Kidney (tissue), 14 donors: ENCODE results near the gene SLC35F1. TPM values are rescaled to one million over a fixed set of nuclear protein-coding genes. Genes with fewer than 3 reads are reported as not detected.

ENCODE experiments used
- DNase-seq, 5 donors: peaks; one replicate each; pipeline ENCODE4 v3.0.0-alpha.2; 2013 to 2020
- FAIRE-seq: peaks from 2 replicates; lab custom pipeline; 2012; peaks lifted over from hg19 to GRCh38; lab: Jason Lieb, UNC
- H3K27ac ChIP-seq, 2 donors: one replicate each; pipeline ENCODE4 v1.7.0; 2013; ENCODE audit warnings: low read depth in 2 of 2, low read length in 2 of 2, inconsistent platforms in 1 of 2
- H3K27me3 ChIP-seq: one replicate; pipeline ENCODE4 v1.7.1; 2013; ENCODE audit warnings: low read length, inconsistent platforms; ENCODE audit not compliant: control insufficient read depth, insufficient read depth
- H3K36me3 ChIP-seq, 3 donors: one replicate each; pipeline versions ENCODE4 v1.7.0 to v1.7.1; 2013; ENCODE audit warnings: low read length in 3 of 3, control low read depth in 1 of 3, inconsistent platforms in 1 of 3; ENCODE audit not compliant: insufficient read depth in 3 of 3, control insufficient read depth in 2 of 3
- H3K4me1 ChIP-seq, 3 donors: one replicate each; pipeline versions ENCODE4 v1.7.0 to v1.7.1; 2013; ENCODE audit warnings: low read length in 3 of 3, inconsistent platforms in 1 of 3, low read depth in 1 of 3; ENCODE audit not compliant: control insufficient read depth in 2 of 3, insufficient read depth in 2 of 3
- H3K4me3 ChIP-seq, 3 donors: one replicate each; pipeline versions ENCODE4 v1.7.0 to v1.8.1; 2013; ENCODE audit warnings: low read length in 3 of 3, control low read depth in 1 of 3, inconsistent platforms in 1 of 3
- H3K9ac ChIP-seq, 3 donors: one replicate each; pipeline versions ENCODE4 v1.7.0 to v1.7.1; 2013; ENCODE audit warnings: low read length in 3 of 3, control low read depth in 1 of 3, inconsistent platforms in 1 of 3
- H3K9me3 ChIP-seq, 3 donors: one replicate each; pipeline versions ENCODE4 v1.7.0 to v1.7.1; 2013; ENCODE audit warnings: low read length in 3 of 3, control low read depth in 1 of 3, inconsistent platforms in 1 of 3; ENCODE audit not compliant: control insufficient read depth in 2 of 3, insufficient read depth in 1 of 3
- intact Hi-C: fragments of 100-400 bp; cut with DNase I; formaldehyde crosslinking; loops from one replicate; pipeline ENCODE4 v1.11.1; 2022
- polyA plus RNA-seq: library from polyadenylated mRNA; stranded (reverse); fragments of 350-450 nt; fragmentation: Illumina TruSeq; extraction: RNeasy Lipid Tissue Mini Kit (QIAGEN cat#74804); gene quantifications from one replicate; pipeline ENCODE4 v1.2.3, GENCODE V29; 2014; ENCODE audit warnings: low read depth, low replicate concordance; ENCODE audit not compliant: insufficient read depth
- total RNA-seq: library from RNA; stranded (reverse); fragmentation: NEBNext Ultra II Directional; extraction: Animal tissue kit (Norgen Biotek cat#: 25700); gene quantifications from one replicate; pipeline ENCODE4 v1.2.1, GENCODE V29; 2021
- TF ChIP-seq, protein P1 (sequence below): IDR thresholded peaks from 3 replicates; pipeline ENCODE4 v1.5.1; 2012; ENCODE audit warnings: mild to moderate bottlenecking, moderate library complexity, borderline replicate concordance; ENCODE audit not compliant: insufficient read depth; ENCODE audit errors: extremely low read depth
- donor health status: control.
- donor health status: control.
- donor health status: control.
- donor health status: control.
- donor health status: control.
- donor health status: DM: yes; HTN: yes; CAD: no.
- donor health status: Normal renal cell carcinoma (clear cell type).

SLC35F1 gene
- total and polyA plus RNA-seq, 2 donors from 2014 or later, result 0.28 to 0.63 TPM

GRCh38 chr6:118122161-118122725 is 215.2 kb downstream of the SLC35F1 start:
- no peak overlapping the region for H3K9ac ChIP-seq
- TF ChIP-seq, protein P1, sequence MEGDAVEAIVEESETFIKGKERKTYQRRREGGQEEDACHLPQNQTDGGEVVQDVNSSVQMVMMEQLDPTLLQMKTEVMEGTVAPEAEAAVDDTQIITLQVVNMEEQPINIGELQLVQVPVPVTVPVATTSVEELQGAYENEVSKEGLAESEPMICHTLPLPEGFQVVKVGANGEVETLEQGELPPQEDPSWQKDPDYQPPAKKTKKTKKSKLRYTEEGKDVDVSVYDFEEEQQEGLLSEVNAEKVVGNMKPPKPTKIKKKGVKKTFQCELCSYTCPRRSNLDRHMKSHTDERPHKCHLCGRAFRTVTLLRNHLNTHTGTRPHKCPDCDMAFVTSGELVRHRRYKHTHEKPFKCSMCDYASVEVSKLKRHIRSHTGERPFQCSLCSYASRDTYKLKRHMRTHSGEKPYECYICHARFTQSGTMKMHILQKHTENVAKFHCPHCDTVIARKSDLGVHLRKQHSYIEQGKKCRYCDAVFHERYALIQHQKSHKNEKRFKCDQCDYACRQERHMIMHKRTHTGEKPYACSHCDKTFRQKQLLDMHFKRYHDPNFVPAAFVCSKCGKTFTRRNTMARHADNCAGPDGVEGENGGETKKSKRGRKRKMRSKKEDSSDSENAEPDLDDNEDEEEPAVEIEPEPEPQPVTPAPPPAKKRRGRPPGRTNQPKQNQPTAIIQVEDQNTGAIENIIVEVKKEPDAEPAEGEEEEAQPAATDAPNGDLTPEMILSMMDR, result no peak
- DNase-seq, result no peak
- no peak for FAIRE-seq
- H3K4me3 ChIP-seq, result no peak overlapping the region
- no peaks in the 10 kb centered on the region for H3K4me1 ChIP-seq
- H3K27me3 ChIP-seq, result no peaks in the 10 kb centered on the region
- H3K27ac ChIP-seq, result no peak overlapping the region
- no peaks in the 10 kb centered on the region for H3K36me3 ChIP-seq
- intact Hi-C loops, result no loop called here
- no peaks in the 10 kb centered on the region for H3K9me3 ChIP-seq

DNA sequence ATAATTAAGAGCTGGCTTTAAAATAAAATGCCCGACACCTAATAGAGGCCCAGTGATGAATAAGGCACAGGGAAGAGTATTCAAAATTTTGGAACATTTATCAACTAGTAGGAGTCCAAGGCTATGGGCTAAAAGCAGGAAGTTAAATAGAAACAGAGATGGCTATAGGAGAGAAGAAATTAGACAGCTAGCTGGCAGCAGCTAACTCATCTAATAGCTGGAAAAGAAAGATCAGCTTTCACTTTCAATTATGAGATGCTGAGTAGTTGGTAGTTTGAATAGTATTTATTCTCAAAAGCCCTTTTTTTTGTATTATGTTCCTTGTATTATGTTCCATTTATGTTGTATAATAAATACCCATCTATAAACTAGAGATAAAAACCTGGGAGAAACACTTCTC is 215.7 kb downstream of the SLC35F1 start:
- H3K4me3 ChIP-seq, result no peak overlapping the region
- no peak for DNase-seq
- FAIRE-seq, result no peak
- no peak overlapping the region for H3K27ac ChIP-seq
- intact Hi-C loops, result no loop called here
- H3K9me3 ChIP-seq, result no peaks in the 10 kb centered on the region
- H3K27me3 ChIP-seq, result no peaks in the 10 kb centered on the region
- H3K4me1 ChIP-seq, result no peaks in the 10 kb centered on the region
- H3K9ac ChIP-seq, result no peak overlapping the region
- H3K36me3 ChIP-seq, result no peaks in the 10 kb centered on the region
- TF ChIP-seq, protein P1, result no peak

DNA sequence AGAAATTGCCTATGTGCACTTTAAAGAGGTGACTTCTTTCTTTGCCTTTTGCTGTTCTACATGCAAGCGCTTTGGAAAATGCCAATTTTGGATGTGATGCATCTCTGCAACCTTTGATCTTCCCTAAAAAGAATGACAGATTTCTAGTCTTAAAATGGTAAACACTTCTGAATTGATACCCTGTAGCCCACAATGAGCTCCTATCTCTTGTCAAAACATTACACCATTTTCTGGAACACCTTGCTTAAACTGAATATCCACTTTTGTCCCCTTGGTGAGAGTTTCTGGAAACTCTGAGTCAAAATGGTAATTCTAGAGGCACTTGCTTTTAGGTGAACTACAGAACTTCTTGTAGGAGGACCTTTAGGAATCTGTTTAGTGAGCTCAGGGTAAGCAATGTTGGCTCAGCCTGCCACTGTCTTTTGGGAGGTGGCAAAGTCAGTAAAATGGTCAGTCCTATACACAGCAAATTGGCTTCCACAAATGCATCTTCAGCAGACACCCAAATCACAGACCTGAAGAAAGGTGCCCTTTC is 216.5 kb downstream of the SLC35F1 start:
- FAIRE-seq (no peak), DNase-seq (no peak)
- no peak overlapping the region for H3K4me3 ChIP-seq
- no peaks in the 10 kb centered on the region for H3K4me1 ChIP-seq
- no peak overlapping the region for H3K27ac ChIP-seq
- H3K9me3 ChIP-seq, result no peaks in the 10 kb centered on the region
- TF ChIP-seq, protein P1, result no peak
- no peak overlapping the region for H3K9ac ChIP-seq
- no peaks in the 10 kb centered on the region for H3K36me3 ChIP-seq
- intact Hi-C loops, result no loop called here
- no peaks in the 10 kb centered on the region for H3K27me3 ChIP-seq
